Measurements from ENCODE around the gene FCHSD2. TPM values are rescaled to one million over a fixed set of nuclear protein-coding genes. Genes with fewer than 3 reads are reported as not detected.
"Not testable (repeated sequence)": the region's sequence is repeated elsewhere in the genome, so short reads cannot be mapped to it uniquely, and the experiment has no call there.

Gene FCHSD2
- total RNA-seq, 1 donor from 2014 or later: 18.0 TPM

- DNase-seq: no peak
These were observed 5.9 kb upstream of the FCHSD2 start for GRCh38 chr11:73147771-73148681.

GRCh38 chr11:73145986-73146575 is 4.0 kb upstream of the FCHSD2 start:
- DNase-seq: no peak

- DNase-seq: peak; percentile 45
These were observed 1.2 kb upstream of the FCHSD2 start for GRCh38 chr11:73143126-73143838.

GRCh38 chr11:73141309-73142127 is 600 bp downstream of the FCHSD2 start:
- peak; percentile 80 for DNase-seq

- peak; percentile 30 for DNase-seq
These were observed 1.1 kb downstream of the FCHSD2 start for GRCh38 chr11:73141031-73141308.

- DNase-seq: peak; percentile 52
These were observed 1.7 kb downstream of the FCHSD2 start for GRCh38 chr11:73140213-73141030.

- DNase-seq: peak; percentile 92
These were observed 2.5 kb downstream of the FCHSD2 start for GRCh38 chr11:73139476-73140198.

- no peak for DNase-seq
These were observed 4.2 kb downstream of the FCHSD2 start for GRCh38 chr11:73137944-73138274.

- peak; percentile 18 for DNase-seq
These were observed 4.7 kb downstream of the FCHSD2 start for GRCh38 chr11:73137262-73137943.

GRCh38 chr11:73136722-73137121 is 5.4 kb downstream of the FCHSD2 start:
- DNase-seq: not testable (repeated sequence)

GRCh38 chr11:73135346-73136284 is 6.5 kb downstream of the FCHSD2 start:
- no peak for DNase-seq

- not testable (repeated sequence) for DNase-seq
These were observed 9.8 kb downstream of the FCHSD2 start for GRCh38 chr11:73132349-73132748.

- DNase-seq: no peak
These were observed 11.9 kb downstream of the FCHSD2 start for GRCh38 chr11:73130181-73130580.

- no peak for DNase-seq
These were observed 12.9 kb downstream of the FCHSD2 start for GRCh38 chr11:73129198-73129597.

GRCh38 chr11:73126804-73127480 is 15.2 kb downstream of the FCHSD2 start:
- DNase-seq: no peak

- DNase-seq: no peak
These were observed 17.3 kb downstream of the FCHSD2 start for GRCh38 chr11:73124800-73125199.

GRCh38 chr11:73123892-73124291 is 18.2 kb downstream of the FCHSD2 start:
- DNase-seq: not testable (repeated sequence)

GRCh38 chr11:73121692-73122091 is 20.4 kb downstream of the FCHSD2 start:
- no peak for DNase-seq

- no peak for DNase-seq
These were observed 25.0 kb downstream of the FCHSD2 start for GRCh38 chr11:73117071-73117470.

All from dermis blood vessel endothelial cell (primary cell).